ENCODE results near the gene AKT3.

- TF ChIP-seq POLR2A (IDR thresholded peaks at IDR 0.05) = no peak
- no peak for TF ChIP-seq CTCF (IDR thresholded peaks at IDR 0.05)
- no peak for TF ChIP-seq POLR2AphosphoS5 (IDR thresholded peaks at IDR 0.05)
Measured at GRCh38 chr1:243642936-243643335, 207.1 kb downstream of the AKT3 start.
